GM23248 (cell line): Measurements from ENCODE around the gene PPP6R3. TPM values are rescaled to one million over a fixed set of nuclear protein-coding genes. Genes with fewer than 3 reads are reported as not detected.

Experiments
- DNase-seq: peaks from one replicate; pipeline ENCODE4 v3.0.0-alpha.2; 2015
- H2AFZ ChIP-seq: fragments of 200-600 bp; sonication (generic); 2 replicates; pipeline ENCODE4 v1.6.1; 2016; ENCODE audit warnings: antibody characterized with exemption
- H3F3A ChIP-seq: fragments of 200-600 bp; sonication (generic); 2 replicates; pipeline ENCODE4 v1.6.1; 2016; ENCODE audit warnings: mild to moderate bottlenecking, antibody characterized with exemption, mixed run types; ENCODE audit not compliant: insufficient read depth
- H3K27ac ChIP-seq: fragments of 200-600 bp; sonication (generic); 2 replicates; pipeline ENCODE4 v1.5.1; 2016; ENCODE audit warnings: mild to moderate bottlenecking
- H3K27me3 ChIP-seq: fragments of 200-600 bp; sonication (generic); replicated peaks from 2 replicates; pipeline ENCODE4 v1.6.1; 2016; ENCODE audit warnings: mild to moderate bottlenecking; ENCODE audit not compliant: insufficient read depth
- H3K36me3 ChIP-seq: fragments of 200-600 bp; sonication (generic); 2 replicates; pipeline ENCODE4 v1.6.1; 2016; ENCODE audit warnings: low read depth, mild to moderate bottlenecking
- H3K4me1 ChIP-seq: fragments of 200-600 bp; sonication (generic); 2 replicates; pipeline ENCODE4 v1.6.1; 2016; ENCODE audit warnings: mild to moderate bottlenecking; ENCODE audit not compliant: insufficient read depth
- H3K4me2 ChIP-seq: fragments of 200-600 bp; sonication (generic); one replicate; pipeline ENCODE4 v1.6.1; 2016; ENCODE audit warnings: mild to moderate bottlenecking; ENCODE audit not compliant: unreplicated experiment
- H3K4me3 ChIP-seq: fragments of 200-600 bp; sonication (generic); 2 replicates; pipeline ENCODE4 v1.5.1; 2016; ENCODE audit warnings: mild to moderate bottlenecking
- H3K79me2 ChIP-seq: fragments of 200-600 bp; sonication (generic); 2 replicates; pipeline ENCODE4 v1.6.1; 2016; ENCODE audit warnings: mild to moderate bottlenecking; ENCODE audit not compliant: insufficient read depth
- H3K9ac ChIP-seq: fragments of 200-600 bp; sonication (generic); 2 replicates; pipeline ENCODE4 v1.6.1; 2016; ENCODE audit warnings: mild to moderate bottlenecking
- H3K9me2 ChIP-seq: fragments of 200-600 bp; sonication (generic); 2 replicates; pipeline ENCODE4 v1.6.1; 2016; ENCODE audit warnings: mixed run types, mild to moderate bottlenecking, moderate library complexity; ENCODE audit not compliant: insufficient read depth
- H3K9me3 ChIP-seq: fragments of 200-600 bp; sonication (generic); one replicate; pipeline ENCODE4 v1.6.1; 2017; ENCODE audit warnings: low read depth
- H4K20me1 ChIP-seq: fragments of 200-600 bp; sonication (generic); 2 replicates; pipeline ENCODE4 v1.6.0; 2016; ENCODE audit not compliant: insufficient read depth
- EZH2 ChIP-seq: fragments of 200-600 bp; sonication (generic); IDR thresholded peaks from 2 replicates; pipeline ENCODE4 v1.6.1; 2018; ENCODE audit warnings: antibody characterized with exemption, mild to moderate bottlenecking; ENCODE audit not compliant: insufficient read depth, poor library complexity, severe bottlenecking
- EZH2phosphoT487 ChIP-seq: fragments of 200-600 bp; sonication (generic); IDR thresholded peaks from 2 replicates; pipeline ENCODE4 v1.6.1; 2018; ENCODE audit warnings: antibody characterized with exemption, moderate library complexity, mild to moderate bottlenecking, low read depth; ENCODE audit not compliant: insufficient read depth
- WGBS, 2 experiments: methylation state at CpG; one replicate each; pipeline ENCODE4 v1.1.6; 2015 to 2017; ENCODE audit warnings: low lambda C conversion rate in 2 of 2, low coverage in 1 of 2; ENCODE audit errors: missing lambda C conversion rate in 2 of 2; 5-methylcytosine and 5-hydroxymethylcytosine counted together
- in situ Hi-C: fragments of 300-500 bp; cut with MboI; formaldehyde crosslinking; loops from 2 replicates; pipeline ENCODE4 v1.15.0; 2020
- polyA plus RNA-seq: library from polyadenylated mRNA; unstranded; fragments of >200 nt; fragmentation: Nextera tagmentation; extraction: Ambion mirVana; gene quantifications from 2 replicates; pipeline ENCODE4 v1.2.1, GENCODE V29; 2016
- total RNA-seq: library from RNA; depleted of rRNA; stranded (reverse); fragments of >200 nt; shearing (Covaris generic); gene quantifications from 2 replicates; pipeline ENCODE4 v1.2.3, GENCODE V29; 2014

PPP6R3 gene
- total and polyA plus RNA-seq, 2 experiments from 2014 or later, result 47.5 to 96.0 TPM

GRCh38 chr11:68589547-68590216 is 129.1 kb downstream of the PPP6R3 start:
- no peaks in the 10 kb centered on the region for H3K9me2 ChIP-seq
- H4K20me1 ChIP-seq, result no peaks in the 10 kb centered on the region
- no peaks in the 10 kb centered on the region for H3K9me3 ChIP-seq
- no peak overlapping the region for H3K4me2 ChIP-seq
- H3K4me1 ChIP-seq, result no peaks in the 10 kb centered on the region
- no peak for DNase-seq
- peaks cover 35% of the 10 kb centered on the region for H3K79me2 ChIP-seq
- H3K4me3 ChIP-seq, result no peak overlapping the region
- no peak overlapping the region for H3K27ac ChIP-seq
- TF ChIP-seq EZH2phosphoT487 (no peak), EZH2 (no peak)
- in situ Hi-C loops, result no loop called here
- WGBS, 2 experiments, result 90 to 94% methylated on average over 7 of the region's 7 CpGs
- peaks cover 58% of the 10 kb centered on the region for H3K36me3 ChIP-seq
- H3K9ac ChIP-seq, result no peak overlapping the region
- H2AFZ ChIP-seq, result no peak overlapping the region
- peaks cover under 1% of the 10 kb centered on the region; the same call in 1 of the 2 replicates for H3F3A ChIP-seq
- no peaks in the 10 kb centered on the region for H3K27me3 ChIP-seq

- Histone ChIP-seq H3K9me2 (no peaks in the 10 kb centered on the region), H4K20me1 (no peaks in the 10 kb centered on the region), H3K4me1 (no peaks in the 10 kb centered on the region), H3K4me3 (no peak overlapping the region), H3F3A (no peaks in the 10 kb centered on the region), H2AFZ (no peak overlapping the region), H3K9ac (no peak overlapping the region), H3K36me3 (peaks cover 55% of the 10 kb centered on the region), H3K9me3 (no peaks in the 10 kb centered on the region), H3K27me3 (no peaks in the 10 kb centered on the region), H3K4me2 (no peak overlapping the region), H3K27ac (no peak overlapping the region), H3K79me2 (peaks cover 18% of the 10 kb centered on the region)
- DNase-seq, result no peak
- in situ Hi-C loops, result no loop called here
- no peak for TF ChIP-seq EZH2
- no peak for TF ChIP-seq EZH2phosphoT487
- 96 to 100% methylated on average over 5 of the region's 5 CpGs for WGBS, 2 experiments
These were observed 131.2 kb downstream of the PPP6R3 start for GRCh38 chr11:68591719-68592118.

- Histone ChIP-seq H3K4me2 (no peak overlapping the region), H3K9me2 (no peaks in the 10 kb centered on the region), H3K27ac (no peak overlapping the region), H3K27me3 (no peaks in the 10 kb centered on the region), H2AFZ (no peak overlapping the region), H3F3A (no peaks in the 10 kb centered on the region), H3K36me3 (peaks cover 55% of the 10 kb centered on the region), H3K9ac (no peak overlapping the region), H3K4me3 (no peak overlapping the region), H4K20me1 (no peaks in the 10 kb centered on the region), H3K9me3 (no peaks in the 10 kb centered on the region), H3K4me1 (peaks cover 1% of the 10 kb centered on the region; the same call in 1 of the 2 replicates), H3K79me2 (peaks cover 8% of the 10 kb centered on the region)
- WGBS, 2 experiments, result 82 to 84% methylated on average over 2 of the region's 2 CpGs
- in situ Hi-C loops, result no loop called here
- TF ChIP-seq EZH2phosphoT487 (no peak), EZH2 (no peak)
- no peak for DNase-seq
These were observed 132.9 kb downstream of the PPP6R3 start for GRCh38 chr11:68593441-68593840.

GRCh38 chr11:68594123-68594522 is 133.6 kb downstream of the PPP6R3 start:
- WGBS, 2 experiments, result 85 to 88% methylated on average over 4 of the region's 4 CpGs
- H3K27me3 ChIP-seq, result no peaks in the 10 kb centered on the region
- H3K4me3 ChIP-seq, result no peak overlapping the region
- no peak for TF ChIP-seq EZH2phosphoT487
- TF ChIP-seq EZH2, result no peak
- DNase-seq, result no peak
- no peaks in the 10 kb centered on the region for H3K9me3 ChIP-seq
- in situ Hi-C loops, result no loop called here
- no peak overlapping the region for H3K4me2 ChIP-seq
- H2AFZ ChIP-seq, result no peak overlapping the region
- H3K36me3 ChIP-seq, result peaks cover 55% of the 10 kb centered on the region
- H3K79me2 ChIP-seq, result peaks cover 8% of the 10 kb centered on the region
- peaks cover 7% of the 10 kb centered on the region for H3K4me1 ChIP-seq
- H3F3A ChIP-seq, result no peaks in the 10 kb centered on the region
- no peaks in the 10 kb centered on the region for H3K9me2 ChIP-seq
- no peaks in the 10 kb centered on the region for H4K20me1 ChIP-seq
- H3K27ac ChIP-seq, result no peak overlapping the region
- H3K9ac ChIP-seq, result no peak overlapping the region
